ENCODE measurements around the gene ANAPC16.
"Not testable (repeated sequence)": the region's sequence is repeated elsewhere in the genome, so short reads cannot be mapped to it uniquely, and the experiment has no call there.

The ANAPC16 gene

DNA sequence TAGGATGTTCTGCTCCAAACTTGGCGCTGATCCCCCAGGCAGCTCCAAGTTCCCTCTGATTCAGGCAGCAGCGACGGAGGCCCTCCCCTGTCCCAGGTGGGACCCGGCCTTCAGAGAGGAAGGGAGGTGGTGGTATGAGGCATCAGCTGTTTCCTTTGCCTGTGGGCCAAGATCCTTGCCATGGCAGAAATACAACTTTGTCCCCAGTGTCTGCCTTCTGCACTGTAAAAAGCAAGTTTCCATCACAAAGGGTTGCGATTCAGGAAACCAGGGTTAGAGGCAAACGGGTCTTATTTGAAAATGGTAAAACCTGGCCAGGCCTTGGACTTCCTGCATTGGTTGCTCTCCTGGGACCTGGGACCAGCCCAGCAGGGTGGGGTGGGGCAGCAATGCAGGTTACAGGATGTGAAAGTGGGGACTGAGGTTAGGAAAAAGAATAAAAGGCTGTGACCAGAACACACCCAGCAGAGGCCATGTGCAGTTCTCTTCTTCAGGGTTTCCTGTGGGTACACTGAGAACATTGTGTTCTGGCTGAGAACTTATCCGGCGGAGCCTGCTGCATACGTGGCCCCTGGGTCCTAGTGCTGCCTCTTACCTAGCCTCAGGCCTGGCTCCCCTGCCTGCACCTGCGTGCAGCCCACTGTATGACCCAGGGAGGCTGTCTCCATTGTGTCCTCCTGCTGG, 32.8 kb downstream of the ANAPC16 start:
- H3K36me3 ChIP-seq (ENCODE audit: control insufficient read depth, low read depth, low read length): no peaks in the 10 kb centered on the region
- H3K4me3 ChIP-seq (ENCODE audit: low read length): peak overlapping the region; percentile 26
- peaks cover 11% of the 10 kb centered on the region for H3K4me1 ChIP-seq (ENCODE audit: control insufficient read depth, low read depth, low read length)
- H3K9me3 ChIP-seq (ENCODE audit: control insufficient read depth, low read depth, low read length): no peaks in the 10 kb centered on the region
- H3K27ac ChIP-seq (ENCODE audit: low read length): peak overlapping the region; percentile 49
- no peaks in the 10 kb centered on the region for H3K27me3 ChIP-seq (ENCODE audit: control insufficient read depth, insufficient read depth, low read length)
- no peak overlapping the region for H3K9ac ChIP-seq (ENCODE audit: low read length)

DNA sequence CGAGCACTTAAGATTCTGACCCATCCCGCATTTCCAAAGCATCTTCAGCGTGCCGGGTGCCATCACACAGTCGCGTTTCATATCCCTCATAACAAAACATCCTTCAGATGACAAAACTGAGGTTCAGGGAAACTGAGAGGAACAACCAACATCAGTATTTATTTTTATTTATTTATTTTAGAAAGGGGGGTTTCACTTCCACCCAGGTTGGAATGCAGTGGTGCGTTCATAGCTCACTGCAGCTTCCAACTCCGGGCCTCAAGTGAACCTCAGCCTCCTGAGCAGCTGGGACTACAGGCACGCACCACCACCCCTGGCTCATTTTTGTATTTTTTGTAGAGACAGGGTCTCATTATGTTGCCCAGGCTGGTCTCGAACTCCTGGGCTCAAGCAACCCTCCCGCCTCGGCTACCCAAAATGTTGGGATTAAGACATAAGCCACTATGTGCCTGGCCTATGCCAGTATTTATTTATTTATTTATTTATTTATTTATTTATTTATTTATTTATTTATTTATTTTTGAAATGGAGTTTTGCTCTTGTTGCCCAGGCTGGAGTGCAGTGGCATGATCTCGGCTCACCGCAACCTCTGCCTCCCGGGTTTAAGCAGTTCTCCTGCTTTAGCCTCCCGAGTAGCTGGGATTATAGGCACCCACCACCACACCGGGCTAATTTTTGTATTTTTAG, 33.5 kb downstream of the ANAPC16 start:
- not testable (repeated sequence) for H3K36me3 ChIP-seq (ENCODE audit: control insufficient read depth, low read depth, low read length); H3K27me3 ChIP-seq (ENCODE audit: control insufficient read depth, insufficient read depth, low read length); H3K9ac ChIP-seq (ENCODE audit: low read length); H3K9me3 ChIP-seq (ENCODE audit: control insufficient read depth, low read depth, low read length); H3K27ac ChIP-seq (ENCODE audit: low read length); H3K4me3 ChIP-seq (ENCODE audit: low read length)
- H3K4me1 ChIP-seq (ENCODE audit: control insufficient read depth, low read depth, low read length): peaks cover 11% of the 10 kb centered on the region

DNA sequence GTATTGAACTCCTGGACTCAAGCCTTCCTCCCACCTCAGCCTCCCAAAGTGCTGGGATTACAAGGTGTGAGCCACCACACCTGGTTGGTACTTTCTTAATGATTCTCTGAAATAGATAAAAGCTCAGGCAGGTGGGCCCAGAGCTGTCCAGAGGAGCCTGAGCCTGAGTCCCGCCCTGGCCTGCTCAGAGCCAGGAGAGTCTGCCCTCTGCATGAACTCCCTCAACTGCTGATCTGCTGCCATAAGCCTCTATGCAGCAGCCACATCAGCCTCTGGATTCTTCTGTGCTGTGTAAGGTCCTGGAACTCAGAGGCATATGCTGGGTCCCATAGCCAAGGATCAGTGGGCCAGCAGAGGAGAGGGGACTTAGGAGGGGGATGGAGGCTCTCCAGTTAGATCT, 34.9 kb downstream of the ANAPC16 start:
- Histone ChIP-seq H3K27ac (ENCODE audit: low read length) (no peak overlapping the region), H3K4me3 (ENCODE audit: low read length) (no peak overlapping the region), H3K36me3 (ENCODE audit: control insufficient read depth, low read depth, low read length) (no peaks in the 10 kb centered on the region), H3K9ac (ENCODE audit: low read length) (no peak overlapping the region), H3K9me3 (ENCODE audit: control insufficient read depth, low read depth, low read length) (no peaks in the 10 kb centered on the region), H3K4me1 (ENCODE audit: control insufficient read depth, low read depth, low read length) (peaks cover 22% of the 10 kb centered on the region), H3K27me3 (ENCODE audit: control insufficient read depth, insufficient read depth, low read length) (no peaks in the 10 kb centered on the region)

DNA sequence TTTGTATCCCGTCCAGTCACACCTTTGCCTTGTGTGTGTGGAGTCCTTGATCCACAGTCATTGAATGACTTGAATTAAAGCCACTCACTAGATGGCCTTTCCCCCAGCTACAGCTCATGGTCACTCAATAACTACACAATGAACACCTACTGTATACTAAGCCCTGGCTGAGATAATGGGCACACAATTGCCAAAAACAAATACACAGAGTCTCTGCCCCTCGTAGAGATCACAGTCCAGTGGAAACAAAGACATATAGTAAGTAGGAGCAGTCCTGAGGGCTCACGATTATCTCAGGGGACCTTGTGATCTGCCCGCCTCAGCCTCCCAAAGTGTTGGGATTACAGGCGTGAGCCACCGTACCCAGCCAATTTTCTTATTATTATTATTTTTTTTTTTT, 35.8 kb downstream of the ANAPC16 start:
- Histone ChIP-seq H3K36me3 (ENCODE audit: control insufficient read depth, low read depth, low read length) (no peaks in the 10 kb centered on the region), H3K4me1 (ENCODE audit: control insufficient read depth, low read depth, low read length) (peaks cover 24% of the 10 kb centered on the region), H3K4me3 (ENCODE audit: low read length) (no peak overlapping the region), H3K27me3 (ENCODE audit: control insufficient read depth, insufficient read depth, low read length) (no peaks in the 10 kb centered on the region), H3K9ac (ENCODE audit: low read length) (no peak overlapping the region), H3K27ac (ENCODE audit: low read length) (no peak overlapping the region), H3K9me3 (ENCODE audit: control insufficient read depth, low read depth, low read length) (no peaks in the 10 kb centered on the region)

DNA sequence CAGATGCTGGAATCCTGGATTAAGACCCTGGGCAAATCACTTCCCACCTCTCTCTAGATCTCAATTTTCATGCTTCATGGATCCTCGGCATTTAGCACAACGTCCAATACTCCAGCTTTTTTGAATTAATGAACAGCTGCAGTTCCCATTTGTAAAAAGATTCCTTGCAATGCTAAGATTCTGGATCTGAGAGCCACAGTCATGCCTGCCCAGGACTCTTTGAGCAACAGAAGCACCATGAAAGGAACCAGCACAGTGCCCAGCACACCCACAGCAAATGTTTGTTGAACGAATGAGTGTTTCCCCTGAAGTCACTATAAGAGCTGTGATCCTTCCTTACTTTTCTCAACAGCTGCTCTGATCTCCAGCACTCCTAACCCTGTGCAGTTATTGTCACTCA, 37.2 kb downstream of the ANAPC16 start:
- Histone ChIP-seq H3K4me1 (ENCODE audit: control insufficient read depth, low read depth, low read length) (peaks cover 26% of the 10 kb centered on the region), H3K27ac (ENCODE audit: low read length) (no peak overlapping the region), H3K27me3 (ENCODE audit: control insufficient read depth, insufficient read depth, low read length) (no peaks in the 10 kb centered on the region)

DNA sequence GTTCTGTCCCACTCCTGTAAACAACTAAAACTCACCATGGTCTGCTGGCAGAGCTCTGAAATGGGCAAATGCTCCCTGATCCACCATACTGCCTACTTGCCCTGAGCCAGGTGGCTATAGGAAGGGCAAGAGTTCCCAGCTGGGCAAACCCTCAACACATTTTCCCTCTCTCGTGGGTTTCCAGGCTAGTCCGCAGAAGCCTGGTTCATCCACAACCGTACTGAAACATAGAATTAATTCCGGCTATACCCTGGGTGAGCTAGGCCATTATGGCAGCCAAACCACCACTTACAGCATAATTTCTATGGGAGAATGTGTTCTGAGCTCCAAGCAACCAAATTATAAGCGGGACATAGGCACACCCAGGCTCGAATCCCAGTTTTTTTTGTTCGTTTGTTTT, 37.8 kb downstream of the ANAPC16 start:
- Histone ChIP-seq H3K4me1 (ENCODE audit: control insufficient read depth, low read depth, low read length) (peaks cover 20% of the 10 kb centered on the region), H3K9ac (ENCODE audit: low read length) (no peak overlapping the region), H3K27me3 (ENCODE audit: control insufficient read depth, insufficient read depth, low read length) (no peaks in the 10 kb centered on the region), H3K9me3 (ENCODE audit: control insufficient read depth, low read depth, low read length) (no peaks in the 10 kb centered on the region), H3K27ac (ENCODE audit: low read length) (no peak overlapping the region), H3K36me3 (ENCODE audit: control insufficient read depth, low read depth, low read length) (no peaks in the 10 kb centered on the region), H3K4me3 (ENCODE audit: low read length) (no peak overlapping the region)

More for the DNA sequence above, 37.2 kb downstream of the ANAPC16 start:
- Histone ChIP-seq H3K9me3 (ENCODE audit: control insufficient read depth, low read depth, low read length) (no peaks in the 10 kb centered on the region), H3K9ac (ENCODE audit: low read length) (no peak overlapping the region), H3K36me3 (ENCODE audit: control insufficient read depth, low read depth, low read length) (no peaks in the 10 kb centered on the region), H3K4me3 (ENCODE audit: low read length) (no peak overlapping the region)

DNA sequence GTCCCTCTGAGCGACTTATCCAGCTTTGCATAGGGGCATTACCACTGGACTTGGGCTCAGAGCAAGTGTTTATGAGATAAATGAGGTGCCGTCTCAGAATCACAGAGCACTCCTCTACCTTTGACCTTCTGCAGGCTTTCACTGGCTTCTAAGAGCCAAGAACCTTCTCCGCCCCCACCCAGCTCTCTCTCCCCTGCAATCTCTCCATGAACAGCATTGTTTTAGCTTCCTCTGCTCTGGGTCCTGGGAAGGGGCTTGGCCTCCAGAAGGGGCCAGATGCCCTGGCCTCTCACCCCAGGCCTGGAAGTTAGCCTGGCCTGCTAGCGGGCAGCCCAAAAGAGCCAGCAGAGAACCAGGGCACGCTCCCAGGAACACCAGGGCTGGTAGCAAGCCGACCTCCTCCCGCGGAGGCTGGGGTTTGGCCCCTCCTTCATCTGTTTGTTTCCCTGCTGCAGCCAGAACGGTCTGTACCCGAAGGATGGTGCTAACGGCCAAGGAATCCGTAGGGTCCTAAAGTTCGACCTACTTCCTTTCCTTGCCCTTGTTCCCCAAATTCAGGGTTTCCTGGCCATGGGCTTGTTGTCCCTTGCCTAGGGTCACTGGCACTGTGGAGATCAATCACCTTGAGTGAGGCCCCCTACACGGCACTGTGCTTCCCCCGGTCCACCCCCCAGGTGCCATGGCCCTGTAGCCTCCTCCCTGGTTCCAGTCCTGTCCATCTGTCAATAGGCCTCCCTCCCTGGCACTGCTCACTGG, 39.2 kb downstream of the ANAPC16 start:
- Histone ChIP-seq H3K27ac (ENCODE audit: low read length) (peak overlapping the region; percentile 67), H3K9ac (ENCODE audit: low read length) (peak overlapping the region; percentile 48), H3K9me3 (ENCODE audit: control insufficient read depth, low read depth, low read length) (no peaks in the 10 kb centered on the region), H3K27me3 (ENCODE audit: control insufficient read depth, insufficient read depth, low read length) (no peaks in the 10 kb centered on the region), H3K4me3 (ENCODE audit: low read length) (peak overlapping the region; percentile 28), H3K4me1 (ENCODE audit: control insufficient read depth, low read depth, low read length) (peaks cover 25% of the 10 kb centered on the region), H3K36me3 (ENCODE audit: control insufficient read depth, low read depth, low read length) (no peaks in the 10 kb centered on the region)

DNA sequence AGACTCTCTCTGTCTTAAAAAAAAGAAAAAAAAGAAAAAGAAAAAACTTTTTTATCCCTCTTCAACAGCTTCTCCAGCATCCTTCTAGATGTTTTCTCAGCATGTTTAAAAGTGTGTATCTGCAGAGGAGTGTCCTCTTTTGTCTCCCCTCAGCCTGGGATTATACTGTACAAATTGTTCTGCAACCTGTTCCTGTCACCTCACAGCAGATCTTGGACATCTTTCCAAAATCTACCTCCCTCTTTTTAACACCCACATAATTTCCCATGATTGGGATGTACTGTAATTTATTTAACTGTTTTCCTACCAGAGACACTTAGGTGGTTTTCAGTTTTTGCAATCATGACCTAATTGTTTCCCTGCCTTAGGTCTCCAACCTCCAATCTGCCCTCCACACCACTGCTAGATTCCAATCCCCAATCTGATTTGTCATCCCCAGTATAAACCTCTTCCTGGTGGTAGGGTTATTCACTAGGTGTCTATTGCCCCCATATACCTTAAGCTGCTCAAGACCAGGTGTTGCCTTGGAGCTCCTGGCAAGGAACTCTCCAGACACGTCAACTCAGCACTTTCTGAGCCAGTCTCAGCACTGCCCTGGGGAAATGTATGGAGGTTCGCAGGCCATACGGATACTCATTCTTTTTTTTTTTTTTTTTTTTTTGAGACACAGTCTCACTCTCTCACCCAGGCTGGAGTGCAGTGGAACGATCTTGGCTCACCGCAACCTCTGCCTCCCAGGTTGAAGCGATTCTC, 40.3 kb downstream of the ANAPC16 start:
- H3K4me1 ChIP-seq (ENCODE audit: control insufficient read depth, low read depth, low read length): peaks cover 31% of the 10 kb centered on the region
- no peaks in the 10 kb centered on the region for H3K36me3 ChIP-seq (ENCODE audit: control insufficient read depth, low read depth, low read length)
- H3K9me3 ChIP-seq (ENCODE audit: control insufficient read depth, low read depth, low read length): no peaks in the 10 kb centered on the region
- H3K9ac ChIP-seq (ENCODE audit: low read length): no peak overlapping the region
- H3K27me3 ChIP-seq (ENCODE audit: control insufficient read depth, insufficient read depth, low read length): no peaks in the 10 kb centered on the region
- H3K27ac ChIP-seq (ENCODE audit: low read length): no peak overlapping the region
- no peak overlapping the region for H3K4me3 ChIP-seq (ENCODE audit: low read length)

DNA sequence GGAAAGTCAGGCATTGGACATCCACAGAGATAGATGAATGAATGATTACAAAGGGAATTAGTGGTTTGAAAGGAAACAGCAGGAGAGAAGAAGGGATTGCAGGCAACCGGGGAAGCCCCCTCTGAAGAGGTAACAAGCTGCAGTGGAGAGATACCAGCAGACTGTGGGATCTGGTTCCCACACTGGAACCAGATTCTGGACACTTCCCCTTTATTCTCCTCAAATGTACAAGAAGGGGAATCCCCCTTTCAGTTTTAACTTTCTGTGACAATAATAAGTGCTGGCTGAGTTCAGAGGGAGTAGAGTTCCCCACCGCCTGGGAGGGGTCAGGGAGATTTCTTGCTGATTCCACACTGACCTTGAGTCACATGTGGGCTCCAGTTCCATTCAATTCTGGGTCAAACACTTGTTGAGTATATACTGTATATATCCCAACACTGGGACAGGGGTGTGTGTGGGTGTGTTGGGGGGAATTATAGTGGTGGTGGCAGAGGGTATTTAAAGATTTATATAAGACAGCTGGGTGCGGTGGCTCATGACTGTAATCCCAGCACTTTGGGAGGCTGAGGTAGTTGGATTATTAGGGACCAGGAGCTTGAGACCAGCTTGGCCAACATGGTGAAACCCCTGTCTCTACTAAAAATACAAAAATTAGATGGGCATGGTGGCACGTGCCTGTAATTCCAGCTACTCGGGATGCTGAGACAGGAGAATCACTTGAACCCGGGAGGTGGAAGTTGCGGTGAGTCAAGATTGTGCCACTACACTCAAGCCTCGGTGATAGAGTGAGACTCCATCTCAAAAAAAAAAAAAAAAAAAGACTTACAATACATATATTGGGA, 41.5 kb downstream of the ANAPC16 start:
- H3K27me3 ChIP-seq (ENCODE audit: control insufficient read depth, insufficient read depth, low read length): no peaks in the 10 kb centered on the region
- peaks cover 38% of the 10 kb centered on the region for H3K4me1 ChIP-seq (ENCODE audit: control insufficient read depth, low read depth, low read length)
- no peak overlapping the region for H3K4me3 ChIP-seq (ENCODE audit: low read length)
- H3K36me3 ChIP-seq (ENCODE audit: control insufficient read depth, low read depth, low read length): no peaks in the 10 kb centered on the region
- H3K27ac ChIP-seq (ENCODE audit: low read length): no peak overlapping the region
- no peaks in the 10 kb centered on the region for H3K9me3 ChIP-seq (ENCODE audit: control insufficient read depth, low read depth, low read length)
- H3K9ac ChIP-seq (ENCODE audit: low read length): no peak overlapping the region

DNA sequence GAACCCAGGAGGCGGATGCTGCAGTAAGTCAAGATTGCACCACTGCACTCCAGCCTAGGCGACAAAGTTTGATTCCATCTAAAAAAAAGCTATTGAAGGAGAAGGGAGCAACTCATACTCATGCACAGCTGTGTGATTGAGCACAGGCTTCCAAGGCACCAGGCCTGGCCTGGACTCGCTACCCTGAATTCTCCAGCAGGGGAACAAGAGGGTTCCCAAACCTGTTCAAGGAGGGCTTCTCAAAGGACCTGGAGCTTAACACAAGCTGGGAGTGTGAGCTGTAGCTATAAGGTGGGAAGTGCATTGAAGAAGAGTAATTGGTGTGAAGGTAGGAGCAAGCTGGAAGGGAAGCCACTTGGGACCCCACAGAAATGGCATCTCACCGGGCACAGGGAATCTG, 42.8 kb downstream of the ANAPC16 start:
- H3K27me3 ChIP-seq (ENCODE audit: control insufficient read depth, insufficient read depth, low read length): no peaks in the 10 kb centered on the region
- H3K36me3 ChIP-seq (ENCODE audit: control insufficient read depth, low read depth, low read length): no peaks in the 10 kb centered on the region
- no peak overlapping the region for H3K27ac ChIP-seq (ENCODE audit: low read length)
- H3K9ac ChIP-seq (ENCODE audit: low read length): no peak overlapping the region
- H3K4me3 ChIP-seq (ENCODE audit: low read length): no peak overlapping the region
- no peaks in the 10 kb centered on the region for H3K9me3 ChIP-seq (ENCODE audit: control insufficient read depth, low read depth, low read length)
- peaks cover 39% of the 10 kb centered on the region for H3K4me1 ChIP-seq (ENCODE audit: control insufficient read depth, low read depth, low read length)
